Uterus (tissue), 4 donors: ENCODE data around the gene SLC35B2. TPM values are rescaled to one million over a fixed set of nuclear protein-coding genes. Genes with fewer than 3 reads are reported as not detected.

Experiments
- DNase-seq, 2 donors: peaks; one replicate each; pipeline ENCODE4 v3.0.0-alpha.2; 2019 to 2020
- H3K27ac ChIP-seq, 2 donors: fragments of 200-600 bp; sonication (generic); 1 replicate in 1 of 2; 2 replicates in 1 of 2; pipeline ENCODE4 v1.5.1; 2016 to 2018
- H3K27me3 ChIP-seq, 2 donors: fragments of 200-600 bp; sonication (generic); one replicate each; pipeline ENCODE4 v1.5.1; 2018 to 2019; ENCODE audit warnings: control low read depth in 1 of 2
- H3K36me3 ChIP-seq, 2 donors: fragments of 200-600 bp; sonication (generic); one replicate each; pipeline ENCODE4 v1.5.1; 2019; ENCODE audit warnings: control low read depth in 1 of 2
- H3K4me1 ChIP-seq, 2 donors: fragments of 200-600 bp; sonication (generic); one replicate each; pipeline ENCODE4 v1.5.1; 2018 to 2019; ENCODE audit warnings: control low read depth in 1 of 2
- H3K4me3 ChIP-seq, 2 donors: fragments of 200-600 bp; sonication (generic); 1 replicate in 1 of 2; 2 replicates in 1 of 2; pipeline ENCODE4 v1.5.1; 2018 to 2019; ENCODE audit warnings: mild to moderate bottlenecking in 1 of 2
- H3K9me3 ChIP-seq, 2 donors: fragments of 200-600 bp; sonication (generic); one replicate each; pipeline ENCODE4 v1.5.1; 2019; ENCODE audit warnings: control low read depth in 1 of 2
- CTCF ChIP-seq, 4 experiments: fragments of 200-600 bp in 2 of 4; fragments of 450-650 bp in 2 of 4; sonication (generic) in 2 of 4; IDR thresholded peaks; one replicate each; pipeline ENCODE4 v1.5.1; 2016 to 2019; ENCODE audit warnings: antibody characterized with exemption in 4 of 4, mild to moderate bottlenecking in 2 of 4, moderate library complexity in 1 of 4
- POLR2A ChIP-seq, 2 donors: fragments of 450-650 bp; IDR thresholded peaks; one replicate each; pipeline ENCODE4 v1.6.1; 2016; ENCODE audit warnings: antibody characterized with exemption in 2 of 2, mild to moderate bottlenecking in 1 of 2, moderate library complexity in 1 of 2
- intact Hi-C: fragments of 100-400 bp; cut with DNase I; formaldehyde crosslinking; loops from one replicate; pipeline ENCODE4 v1.15.1; 2023; ENCODE audit warnings: low total_unique reads
- total RNA-seq, 4 donors: library from RNA; depleted of rRNA in 3 of 4; stranded (reverse); fragments of >200 nt in 3 of 4; gene quantifications; one replicate each; pipeline versions ENCODE4 v1.1.0 to v1.2.4, GENCODE V29; 2014 to 2023
- donor health status: DM: yes; HTN: yes; CAD: no.

SLC35B2 gene
- total RNA-seq, 4 donors from 2014 or later = 5.9 to 39.5 (median 28.5) TPM

- DNase-seq = peak; percentile 74
- intact Hi-C loops = no loop called here
- Histone ChIP-seq H3K36me3 (no peaks in the 10 kb centered on the region), H3K4me1 (peaks cover 0 to 31% of the 10 kb centered on the region in 2 donors), H3K27ac (peak within 1 kb of the TSS; percentile 89 to 91), H3K27me3 (no peaks in the 10 kb centered on the region), H3K9me3 (no peaks in the 10 kb centered on the region), H3K4me3 (peak within 1 kb of the TSS; percentile 36 to 47)
- TF ChIP-seq CTCF (IDR thresholded peaks at IDR 0.05) (peak in 1 of 4 experiments; percentile 12), POLR2A (IDR thresholded peaks at IDR 0.05) (peak; percentile 38 to 45)
These were observed 33.9 kb downstream of the SLC35B2 start, which contains the start of gene SLC29A1 for GRCh38 chr6:44223319-44224028. Gene SLC29A1, plus strand, starts transcription at chr6:44223595. Its CDS starts 3,719 bp downstream, at chr6:44227314.

- no peak for DNase-seq
- no peak for TF ChIP-seq CTCF (IDR thresholded peaks at IDR 0.05)
- no peak for TF ChIP-seq POLR2A (IDR thresholded peaks at IDR 0.05)
- H3K27ac ChIP-seq = peak overlapping the region; percentile 89 to 91
- H3K4me3 ChIP-seq = peak overlapping the region; percentile 36 to 47
- no peaks in the 10 kb centered on the region for H3K27me3 ChIP-seq
- H3K36me3 ChIP-seq = no peaks in the 10 kb centered on the region
- no peaks in the 10 kb centered on the region for H3K9me3 ChIP-seq
- peaks cover 0 to 31% of the 10 kb centered on the region in 2 donors for H3K4me1 ChIP-seq
- intact Hi-C loops = no loop called here
These were observed 34.6 kb downstream of the SLC35B2 start for GRCh38 chr6:44222486-44223318.

GRCh38 chr6:44221961-44222335, 35.4 kb downstream of the SLC35B2 start:
- H3K9me3 ChIP-seq = no peaks in the 10 kb centered on the region
- DNase-seq = no peak
- peak overlapping the region in 1 of 2 donors; percentile 5 for H3K4me3 ChIP-seq
- H3K36me3 ChIP-seq = no peaks in the 10 kb centered on the region
- peak overlapping the region; percentile 89 to 91 for H3K27ac ChIP-seq
- TF ChIP-seq POLR2A (IDR thresholded peaks at IDR 0.05) (no peak), CTCF (IDR thresholded peaks at IDR 0.05) (no peak)
- H3K27me3 ChIP-seq = no peaks in the 10 kb centered on the region
- peaks cover 0 to 25% of the 10 kb centered on the region in 2 donors for H3K4me1 ChIP-seq
- intact Hi-C loops = no loop called here

- Histone ChIP-seq H3K9me3 (no peaks in the 10 kb centered on the region), H3K4me3 (peak overlapping the region in 1 of 2 donors; percentile 5), H3K27ac (peak overlapping the region; percentile 89 to 91), H3K4me1 (peaks cover 0 to 20% of the 10 kb centered on the region in 2 donors), H3K36me3 (no peaks in the 10 kb centered on the region), H3K27me3 (no peaks in the 10 kb centered on the region)
- TF ChIP-seq POLR2A (IDR thresholded peaks at IDR 0.05) = no peak
- peak; percentile 63 to 86 (median 82) for TF ChIP-seq CTCF (IDR thresholded peaks at IDR 0.05)
- intact Hi-C loops = no loop called here
- peak; percentile 85 to 90 for DNase-seq
These were observed 35.9 kb downstream of the SLC35B2 start for GRCh38 chr6:44221291-44221960.
